Left lung (tissue), 14 donors: ENCODE data around the gene KRT40. TPM values are rescaled to one million over a fixed set of nuclear protein-coding genes. Genes with fewer than 3 reads are reported as not detected.

Source experiments
- ATAC-seq: fragments of 200-7000 bp; cut with Tn5 transposase; one replicate; pipeline ENCODE4 v1.9.1; 2020; ENCODE audit warnings: moderate library complexity
- DNase-seq, 4 donors: peaks; one replicate each; pipeline ENCODE4 v3.0.0-alpha.2; 2013 to 2020
- H3K27ac ChIP-seq, 2 donors: fragments of 200-600 bp; sonication (generic) in 1 of 2; one replicate each; pipeline versions ENCODE4 v1.5.0 to v1.8.0; 2020 to 2021
- H3K27me3 ChIP-seq, 2 donors: fragments of 200-600 bp; sonication (generic) in 1 of 2; one replicate each; pipeline versions ENCODE4 v1.5.0 to v1.8.0; 2020 to 2021
- H3K36me3 ChIP-seq, 2 donors: fragments of 200-600 bp; sonication (generic) in 1 of 2; one replicate each; pipeline versions ENCODE4 v1.5.0 to v1.8.0; 2020 to 2021
- H3K4me1 ChIP-seq, 2 donors: fragments of 200-600 bp; one replicate each; pipeline ENCODE4 v1.8.0; 2021
- H3K4me3 ChIP-seq, 2 donors: fragments of 200-600 bp; sonication (generic) in 1 of 2; one replicate each; pipeline versions ENCODE4 v1.5.0 to v1.8.0; 2020 to 2021; ENCODE audit warnings: mild to moderate bottlenecking in 1 of 2
- H3K9me3 ChIP-seq, 2 donors: fragments of 200-600 bp; sonication (generic) in 1 of 2; one replicate each; pipeline versions ENCODE4 v1.5.0 to v1.8.0; 2020 to 2021
- CTCF ChIP-seq, 2 donors: fragments of 200-600 bp; sonication (generic) in 1 of 2; IDR thresholded peaks; one replicate each; pipeline versions ENCODE4 v1.5.0 to v1.8.0; 2021; ENCODE audit warnings: antibody characterized with exemption in 2 of 2
- intact Hi-C, 2 donors: fragments of 100-400 bp; cut with DNase I; formaldehyde crosslinking; loops; one replicate each; pipeline versions ENCODE4 v1.11.2 to v1.14.2; 2022
- long read RNA-seq, 12 donors: library from polyadenylated mRNA in 2 of 12; unstranded in 2 of 12; transcript quantifications; one replicate each; pipeline ENCODE4 v2.0.0 and lab custom pipeline, GENCODE V29; 2019 to 2026
- polyA plus RNA-seq, 6 donors: library from polyadenylated mRNA; unstranded; fragments of 120-200 nt; gene quantifications; one replicate each; pipeline ENCODE4 v1.2.1, GENCODE V29; 2013; ENCODE audit not compliant: insufficient read length in 6 of 6
- total RNA-seq, 2 donors: library from RNA; stranded (reverse); fragmentation: NEBNext Ultra II Directional; extraction: Animal tissue kit (Norgen Biotek cat#: 25700); gene quantifications; one replicate each; pipeline ENCODE4 v1.2.1, GENCODE V29; 2021
- donor health status: DM: no; HTN: yes; CAD: no.
- donor health status: DM: no; HTN: no; CAD: no.

The KRT40 gene
- total RNA-seq, result not detected
- polyA plus RNA-seq, result not detected
- long read RNA-seq, donor 1, result 0 reads
- long read RNA-seq, donor 2, result 0 reads
- long read RNA-seq, donor 3, result 0 reads
- long read RNA-seq, donor 4, result 0 reads
- long read RNA-seq, donor 5, result 0 reads
- long read RNA-seq, donor 6, result 0 reads
- long read RNA-seq, donor 7, result 0 reads
- long read RNA-seq, donor 8, result 0 reads
- long read RNA-seq, donor 9, result 0 reads
- long read RNA-seq, donor 10, result 0 reads
- long read RNA-seq, donor 11, result 0 reads
- long read RNA-seq, donor 12, result 0 reads

DNA sequence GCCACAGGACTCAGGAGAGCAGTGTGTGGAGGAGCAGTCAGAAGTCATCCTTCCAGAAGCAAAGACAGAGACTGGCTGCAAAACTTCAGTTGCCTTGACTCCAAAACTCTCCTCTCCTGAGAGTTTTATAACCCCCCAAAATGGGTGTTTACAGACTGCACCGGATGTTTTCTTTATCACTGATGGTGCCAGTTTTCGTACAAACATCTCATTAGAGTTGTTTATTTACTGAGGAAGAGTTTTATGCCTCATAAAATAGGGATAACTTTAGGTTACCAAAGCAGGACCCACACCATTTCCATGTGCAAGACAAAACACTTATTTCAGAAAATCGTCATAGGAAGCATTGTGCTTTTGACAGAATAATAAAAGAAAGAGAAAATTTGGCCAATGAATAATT, at the start of gene KRT40:
TSS of gene KRT40 (minus strand) at position 101 of the 400 bp plus-strand sequence. CDS start at position 48, 53 bp downstream.
- intact Hi-C loops, result no loop called here
- Histone ChIP-seq H3K9me3 (no peaks in the 10 kb centered on the region), H3K4me3 (no peak within 1 kb of the TSS), H3K4me1 (no peaks in the 10 kb centered on the region), H3K27me3 (peaks cover 0 to 13% of the 10 kb centered on the region in 2 donors), H3K27ac (no peak within 1 kb of the TSS), H3K36me3 (no peaks in the 10 kb centered on the region)
- ATAC-seq (no peak), DNase-seq (no peak)
- TF ChIP-seq CTCF (IDR thresholded peaks at IDR 0.05), result no peak

- Histone ChIP-seq H3K36me3 (no peaks in the 10 kb centered on the region), H3K9me3 (no peaks in the 10 kb centered on the region), H3K4me3 (no peak within 1 kb of the TSS), H3K27ac (no peak within 1 kb of the TSS), H3K4me1 (no peaks in the 10 kb centered on the region), H3K27me3 (peaks cover 0 to 21% of the 10 kb centered on the region in 2 donors)
- intact Hi-C loops, result no loop called here
- ATAC-seq, result no peak
- no peak for TF ChIP-seq CTCF (IDR thresholded peaks at IDR 0.05)
- DNase-seq, result no peak
Measured at GRCh38 chr17:41029633-41030245, 45.6 kb upstream of the KRT40 start, which contains the start of gene KRTAP1-4. KRTAP1-4 (minus strand) TSS chr17:41030195; CDS start chr17:41030078, 117 bp downstream.

- intact Hi-C loops, result no loop called here
- TF ChIP-seq CTCF (IDR thresholded peaks at IDR 0.05), result no peak
- no peaks in the 10 kb centered on the region for H3K36me3 ChIP-seq
- ATAC-seq (no peak), DNase-seq (peak in 1 of 4 donors; percentile 64)
- H3K4me1 ChIP-seq, result no peaks in the 10 kb centered on the region
- peaks cover 0 to 21% of the 10 kb centered on the region in 2 donors for H3K27me3 ChIP-seq
- H3K4me3 ChIP-seq, result no peak within 1 kb of the TSS
- no peak within 1 kb of the TSS for H3K27ac ChIP-seq
- no peaks in the 10 kb centered on the region for H3K9me3 ChIP-seq
Measured at GRCh38 chr17:41026715-41027471, 42.8 kb upstream of the KRT40 start, which contains the start of gene KRTAP1-5. KRTAP1-5 (minus strand) TSS chr17:41027208; CDS start chr17:41027155, 53 bp downstream.

DNA sequence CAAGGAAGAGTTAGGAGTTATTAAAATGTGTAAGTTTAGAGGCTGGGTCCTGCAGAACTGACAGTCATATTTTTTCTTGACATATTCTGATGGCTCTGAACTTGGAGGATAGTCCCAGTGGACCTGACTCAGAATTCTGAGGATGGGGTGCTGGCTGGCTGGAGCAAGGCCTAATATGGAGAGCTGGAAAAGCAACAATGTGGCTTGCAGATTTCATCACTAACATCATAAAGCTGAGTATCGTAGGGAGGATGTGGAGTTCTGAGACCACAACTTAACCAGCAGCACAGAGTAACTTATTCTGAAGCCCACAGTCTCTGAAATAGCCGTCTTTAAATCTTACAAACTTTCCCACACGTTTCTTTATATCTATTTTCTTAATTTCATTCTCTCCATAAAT, 40.6 kb upstream of the KRT40 start:
- intact Hi-C loops, result no loop called here
- H3K36me3 ChIP-seq, result no peaks in the 10 kb centered on the region
- no peaks in the 10 kb centered on the region for H3K9me3 ChIP-seq
- no peak for ATAC-seq
- no peaks in the 10 kb centered on the region for H3K4me1 ChIP-seq
- no peak overlapping the region for H3K4me3 ChIP-seq
- no peak for TF ChIP-seq CTCF (IDR thresholded peaks at IDR 0.05)
- no peak overlapping the region for H3K27ac ChIP-seq
- no peak for DNase-seq
- H3K27me3 ChIP-seq, result peaks cover 0 to 7% of the 10 kb centered on the region in 2 donors

DNA sequence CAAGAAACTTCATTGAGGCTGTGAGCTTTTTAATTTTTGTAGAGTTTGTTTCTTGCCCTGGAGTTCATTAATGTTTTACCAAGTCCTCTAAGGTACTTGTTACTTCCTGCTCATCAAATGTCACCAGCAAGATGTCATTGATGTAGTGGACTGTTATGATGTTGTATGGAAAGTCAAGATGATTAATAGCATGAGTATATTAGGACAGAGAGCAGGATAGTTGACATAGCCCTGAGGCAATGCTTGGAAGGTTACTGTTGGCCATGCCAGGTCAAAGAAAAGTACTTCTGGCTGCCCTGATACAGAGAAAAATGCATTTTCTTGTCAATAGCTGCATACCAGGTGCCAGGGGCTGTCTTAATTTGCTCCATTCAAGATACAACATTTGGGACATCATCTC, 36.2 kb upstream of the KRT40 start:
- no peak for ATAC-seq
- intact Hi-C loops, result no loop called here
- Histone ChIP-seq H3K4me3 (no peak overlapping the region), H3K27ac (no peak overlapping the region), H3K36me3 (no peaks in the 10 kb centered on the region), H3K4me1 (no peaks in the 10 kb centered on the region), H3K27me3 (no peaks in the 10 kb centered on the region), H3K9me3 (no peaks in the 10 kb centered on the region)
- no peak for TF ChIP-seq CTCF (IDR thresholded peaks at IDR 0.05)
- DNase-seq, result no peak
